Fibroblast of lung (primary cell): ENCODE results near the gene RNU4-1. TPM values are rescaled to one million over a fixed set of nuclear protein-coding genes. Genes with fewer than 3 reads are reported as not detected.
A peak's percentile ranks its signal among the peaks of the same experiment; 100 is the strongest.
"Not testable (repeated sequence)": the region's sequence is repeated elsewhere in the genome, so short reads cannot be mapped to it uniquely, and the experiment has no call there.

Experiments used
- DNase-seq, 2 donors: peaks; one replicate each; pipeline versions ENCODE4 v3.0.0 to v3.0.0-alpha.2; 2010; ENCODE audit warnings: low read depth in 2 of 2
- H2AFZ ChIP-seq: 2 replicates; pipeline ENCODE4 v1.5.1; 2012; ENCODE audit warnings: low read length, control low read depth, inconsistent platforms
- H3K27ac ChIP-seq: 2 replicates; pipeline ENCODE4 v1.5.1; 2011; ENCODE audit warnings: low read length, control low read depth; ENCODE audit not compliant: insufficient read depth
- H3K27me3 ChIP-seq: 2 replicates; pipeline ENCODE4 v1.5.1; 2011; ENCODE audit warnings: mild to moderate bottlenecking, low read length; ENCODE audit not compliant: control insufficient read depth, insufficient read depth
- H3K36me3 ChIP-seq: 2 replicates; pipeline ENCODE4 v1.5.1; 2011; ENCODE audit warnings: low read length; ENCODE audit not compliant: control insufficient read depth, insufficient read depth
- H3K4me1 ChIP-seq: 2 replicates; pipeline ENCODE4 v1.5.1; 2011; ENCODE audit warnings: low read length; ENCODE audit not compliant: control insufficient read depth, insufficient read depth; ENCODE audit errors: extremely low read depth
- H3K4me2 ChIP-seq: 2 replicates; pipeline ENCODE4 v1.5.1; 2011; ENCODE audit warnings: low read length, control low read depth; ENCODE audit not compliant: insufficient read depth; ENCODE audit errors: extremely low read depth
- H3K4me3 ChIP-seq, 4 experiments: fragments of 200-600 bp in 1 of 4; sonication (generic) in 1 of 4; replicated peaks in 1 of 4; 2 replicates each; pipeline ENCODE4 v1.5.1; 2011 to 2016; ENCODE audit warnings: low read length in 4 of 4, low read depth in 3 of 4, mild to moderate bottlenecking in 3 of 4, control low read depth in 2 of 4, inconsistent platforms in 1 of 4, mixed read lengths in 1 of 4; ENCODE audit not compliant: insufficient read depth in 1 of 4; ENCODE audit errors: control extremely low read depth in 1 of 4
- H3K79me2 ChIP-seq: 2 replicates; pipeline ENCODE4 v1.5.1; 2012; ENCODE audit warnings: mild to moderate bottlenecking, low read length, inconsistent platforms; ENCODE audit not compliant: control insufficient read depth, insufficient read depth
- H3K9ac ChIP-seq: 2 replicates; pipeline ENCODE4 v1.5.1; 2011; ENCODE audit warnings: mild to moderate bottlenecking, low read length, control low read depth; ENCODE audit not compliant: insufficient read depth
- H3K9me3 ChIP-seq: 2 replicates; pipeline ENCODE4 v1.5.1; 2012; ENCODE audit warnings: low read depth, low read length; ENCODE audit not compliant: control insufficient read depth, insufficient read depth
- H4K20me1 ChIP-seq: 2 replicates; pipeline ENCODE4 v1.5.1; 2011; ENCODE audit warnings: low read length; ENCODE audit not compliant: control insufficient read depth, insufficient read depth; ENCODE audit errors: extremely low read depth
- CTCF ChIP-seq, 2 donors: IDR thresholded peaks in 1 of 2; conservative IDR thresholded peaks in 1 of 2; 1 replicate in 1 of 2; 2 replicates in 1 of 2; pipeline ENCODE4 v1.5.1; 2011 to 2012; ENCODE audit warnings: low read length in 2 of 2, control low read depth in 1 of 2, inconsistent platforms in 1 of 2, low read depth in 1 of 2, mild to moderate bottlenecking in 1 of 2
- EZH2 ChIP-seq: IDR thresholded peaks from 2 replicates; pipeline ENCODE4 v1.5.1; 2012; ENCODE audit warnings: low read length, control low read depth, mild to moderate bottlenecking; ENCODE audit errors: missing control alignments
- polyA plus RNA-seq, 2 donors: library from polyadenylated mRNA; depleted of rRNA in 1 of 2; stranded (reverse) in 1 of 2; unstranded in 1 of 2; fragments of >200 nt; gene quantifications; 2 replicates each; pipeline ENCODE4 v1.2.1, GENCODE V29; 2011 to 2012; ENCODE audit warnings: missing spikeins in 1 of 2
- total RNA-seq: library from RNA; depleted of rRNA; stranded (reverse); fragments of >200 nt; gene quantifications from 2 replicates; pipeline ENCODE4 v1.2.1, GENCODE V29; 2014

Gene RNU4-1
- total and polyA plus RNA-seq, 2 donors (not counting 1 experiment from before 2014, with no cell fraction given), result under 0.01 TPM; not detected in 1

GRCh38 chr12:120252071-120252906 is 40.7 kb downstream of the RNU4-1 start:
- Histone ChIP-seq H2AFZ (no peak overlapping the region), H3K4me1 (peaks cover 32% of the 10 kb centered on the region), H3K36me3 (peaks cover 3% of the 10 kb centered on the region), H3K4me3 (no peak overlapping the region), H3K9me3 (no peaks in the 10 kb centered on the region), H3K79me2 (peaks cover 93% of the 10 kb centered on the region), H3K27ac (no peak overlapping the region), H3K4me2 (no peak overlapping the region), H3K27me3 (no peaks in the 10 kb centered on the region), H3K9ac (no peak overlapping the region), H4K20me1 (no peaks in the 10 kb centered on the region)
- TF ChIP-seq EZH2 (no peak), CTCF (conservative IDR thresholded peaks at IDR 0.05 in 1 of 2, IDR thresholded peaks at IDR 0.05 in 1 of 2; ENCODE audit: low read depth in 1 of 2, low read length in 2 of 2) (no peak)
- DNase-seq, result no peak

GRCh38 chr12:120251364-120252070 is 41.5 kb downstream of the RNU4-1 start:
- H3K4me2 ChIP-seq, DNase-seq, H3K4me3 ChIP-seq, H3K36me3 ChIP-seq, H2AFZ ChIP-seq, H3K27me3 ChIP-seq, H3K27ac ChIP-seq, H3K9ac ChIP-seq, H3K9me3 ChIP-seq, H4K20me1 ChIP-seq: not testable (repeated sequence)
- H3K79me2 ChIP-seq, result peaks cover 95% of the 10 kb centered on the region
- peaks cover 32% of the 10 kb centered on the region for H3K4me1 ChIP-seq

- Histone ChIP-seq H3K36me3 (peaks cover 3% of the 10 kb centered on the region), H3K27me3 (no peaks in the 10 kb centered on the region), H3K27ac (peak overlapping the region; percentile 57), H3K4me3 (no peak overlapping the region), H2AFZ (no peak overlapping the region), H3K79me2 (peaks cover 91% of the 10 kb centered on the region), H3K9me3 (no peaks in the 10 kb centered on the region), H3K4me2 (peak overlapping the region; percentile 68), H4K20me1 (no peaks in the 10 kb centered on the region), H3K9ac (no peak overlapping the region), H3K4me1 (peaks cover 28% of the 10 kb centered on the region)
- DNase-seq, result no peak
- TF ChIP-seq CTCF (conservative IDR thresholded peaks at IDR 0.05 in 1 of 2, IDR thresholded peaks at IDR 0.05 in 1 of 2; ENCODE audit: low read depth in 1 of 2, low read length in 2 of 2) (no peak), EZH2 (no peak)
Measured at GRCh38 chr12:120249875-120250795, 42.9 kb downstream of the RNU4-1 start.
